Mesenteric fat pad (tissue), 1 donor: ENCODE measurements around the gene IL1RN. TPM values are rescaled to one million over a fixed set of nuclear protein-coding genes. Genes with fewer than 3 reads are reported as not detected.
A peak's percentile ranks its signal among the peaks of the same experiment; 100 is the strongest.

Experiments used
- DNase-seq: peaks from one replicate; pipeline ENCODE4 v3.0.0-alpha.2; 2020; ENCODE audit warnings: low spot score
- total RNA-seq: library from RNA; stranded (reverse); fragmentation: NEBNext Ultra II Directional; extraction: Animal tissue kit (Norgen Biotek cat#: 25700); gene quantifications from one replicate; pipeline ENCODE4 v1.2.1, GENCODE V29; 2021
- donor health status: DM: yes; HTN: yes; CAD: no.

Gene IL1RN
- total RNA-seq, 1 donor from 2014 or later, result 8.9 TPM

- peak; percentile 89 for DNase-seq
These were observed 46.4 kb downstream of the IL1RN start, which contains the start of gene PSD4 for GRCh38 chr2:113173542-113174375. Gene PSD4 (plus strand): TSS chr2:113173971. CDS start chr2:113182457, 8,486 bp downstream.

- DNase-seq, result peak; percentile 20
These were observed 47.0 kb downstream of the IL1RN start for GRCh38 chr2:113174376-113174750.

GRCh38 chr2:113175042-113175628 lies 47.7 kb downstream of the IL1RN start:
- DNase-seq, result peak; percentile 83

GRCh38 chr2:113175736-113176695 lies 48.6 kb downstream of the IL1RN start:
- peak; percentile 26 for DNase-seq

- DNase-seq, result peak; percentile 62
These were observed 49.4 kb downstream of the IL1RN start for GRCh38 chr2:113176696-113177355.

GRCh38 chr2:113178069-113178746 lies 50.8 kb downstream of the IL1RN start:
- no peak for DNase-seq

GRCh38 chr2:113178891-113179290 lies 51.5 kb downstream of the IL1RN start:
- DNase-seq, result peak; percentile 41

GRCh38 chr2:113179446-113180045 lies 52.1 kb downstream of the IL1RN start:
- DNase-seq, result peak; percentile 35

GRCh38 chr2:113180131-113180946 lies 52.9 kb downstream of the IL1RN start:
- no peak for DNase-seq

- no peak for DNase-seq
These were observed 54.1 kb downstream of the IL1RN start for GRCh38 chr2:113181258-113182051.

- no peak for DNase-seq
These were observed 55.3 kb downstream of the IL1RN start for GRCh38 chr2:113182471-113183260.

- no peak for DNase-seq
These were observed 55.9 kb downstream of the IL1RN start for GRCh38 chr2:113183264-113183663.

Other genes starting within 250 kb of the IL1RN start
- not detected for gene IL37, start 216.4 kb upstream of the IL1RN start, total RNA-seq
- not detected for gene IL36G, start 149.6 kb upstream of the IL1RN start, total RNA-seq
- not detected for gene IL36A, start 122.1 kb upstream of the IL1RN start, total RNA-seq
- not detected for gene IL36B, start 74.7 kb upstream of the IL1RN start, total RNA-seq
- gene IL36RN, start 68.4 kb upstream of the IL1RN start, total RNA-seq, result not detected
- not detected for gene IL1F10, start 59.6 kb upstream of the IL1RN start, total RNA-seq
- gene PSD4, start 46.4 kb downstream of the IL1RN start, total RNA-seq, result 13.2 TPM
- 5.3 TPM for gene PAX8, start 151.3 kb downstream of the IL1RN start, total RNA-seq